PC-3 (cell line): ENCODE measurements around the gene ISCA2. TPM values are rescaled to one million over a fixed set of nuclear protein-coding genes. Genes with fewer than 3 reads are reported as not detected.

Source experiments
- ATAC-seq: fragments of 200-7000 bp; cut with Tn5 transposase; 2 replicates; pipeline ENCODE4 v1.9.1; 2020; ENCODE audit warnings: mild to moderate bottlenecking, moderate library complexity
- BruUV-seq: library from RNA; stranded (reverse); fragments of 400-500 nt; replicated peaks from 2 replicates; lab custom pipeline; 2021; lab: Mats Ljungman, UMichigan
- CTCF ChIA-PET: fragments of 300-600 bp; sonication (Branson Sonifier 250); formaldehyde crosslinking; loops from one replicate; lab custom pipeline; 2022; ENCODE audit warnings: antibody characterized with exemption; lab: Charles Lee
- POLR2A ChIA-PET: fragments of 300-600 bp; sonication (Branson Sonifier 250); formaldehyde crosslinking; loops from one replicate; lab custom pipeline; 2022; ENCODE audit warnings: antibody characterized with exemption; ENCODE audit not compliant: unreplicated experiment; lab: Charles Lee
- DNase-seq: peaks from one replicate; pipeline ENCODE4 v3.0.0-alpha.2; 2015
- H2AFZ ChIP-seq: fragments of 300-600 bp; sonication (generic); 2 replicates; pipeline ENCODE4 v1.6.0; 2016; ENCODE audit warnings: antibody characterized with exemption, low read length
- H3F3A ChIP-seq: fragments of 300-600 bp; sonication (generic); one replicate; pipeline ENCODE4 v1.6.0; 2017; ENCODE audit warnings: antibody characterized with exemption, low read length, control low read depth, mild to moderate bottlenecking; ENCODE audit not compliant: unreplicated experiment
- H3K27ac ChIP-seq: fragments of 300-600 bp; sonication (generic); 2 replicates; pipeline ENCODE4 v1.5.1; 2016; ENCODE audit warnings: mild to moderate bottlenecking, low read length
- H3K27me3 ChIP-seq: fragments of 300-600 bp; sonication (generic); 2 replicates; pipeline ENCODE4 v1.6.1; 2016; ENCODE audit warnings: low read length, mixed read lengths
- H3K36me3 ChIP-seq: fragments of 300-600 bp; sonication (generic); 2 replicates; pipeline ENCODE4 v1.6.1; 2016; ENCODE audit warnings: low read depth, mixed run types, low read length, mixed read lengths
- H3K4me1 ChIP-seq: fragments of 300-600 bp; sonication (generic); 2 replicates; pipeline ENCODE4 v1.5.1; 2016; ENCODE audit warnings: low read length; ENCODE audit not compliant: insufficient read depth
- H3K4me2 ChIP-seq: fragments of 300-600 bp; sonication (generic); 2 replicates; pipeline ENCODE4 v1.6.0; 2016; ENCODE audit warnings: low read length
- H3K4me3 ChIP-seq: fragments of 300-600 bp; sonication (generic); 2 replicates; pipeline ENCODE4 v1.5.1; 2016; ENCODE audit warnings: mild to moderate bottlenecking, low read length, mixed read lengths
- H3K79me2 ChIP-seq: fragments of 300-600 bp; sonication (generic); 2 replicates; pipeline ENCODE4 v1.6.1; 2017; ENCODE audit warnings: low read length, mixed read lengths
- H3K9ac ChIP-seq: fragments of 300-600 bp; sonication (generic); 2 replicates; pipeline ENCODE4 v1.6.0; 2016; ENCODE audit warnings: mild to moderate bottlenecking, low read length
- H3K9me2 ChIP-seq: fragments of 300-600 bp; sonication (generic); replicated peaks from 2 replicates; pipeline ENCODE4 v1.6.1; 2016; ENCODE audit warnings: mixed run types, low read length, mixed read lengths
- H3K9me3 ChIP-seq: fragments of 300-600 bp; sonication (generic); 2 replicates; pipeline ENCODE4 v1.6.1; 2016; ENCODE audit warnings: low read length, mixed read lengths
- H4K20me1 ChIP-seq: fragments of 300-600 bp; sonication (generic); 2 replicates; pipeline ENCODE4 v1.6.1; 2016; ENCODE audit warnings: low read length, mixed read lengths
- CTCF ChIP-seq: fragments of 300-600 bp; sonication (generic); conservative IDR thresholded peaks from 2 replicates; pipeline ENCODE4 v1.5.1; 2017; ENCODE audit warnings: antibody characterized with exemption, low read depth, mild to moderate bottlenecking, low read length
- EZH2 ChIP-seq: fragments of 300-600 bp; sonication (generic); IDR thresholded peaks from one replicate; pipeline ENCODE4 v1.6.1; 2017; ENCODE audit warnings: antibody characterized with exemption, mild to moderate bottlenecking, low read length; ENCODE audit not compliant: unreplicated experiment
- EZH2phosphoT487 ChIP-seq: fragments of 300-600 bp; sonication (generic); IDR thresholded peaks from 2 replicates; pipeline ENCODE4 v1.6.1; 2018; ENCODE audit warnings: mild to moderate bottlenecking, antibody characterized with exemption, low read length, borderline replicate concordance
- intact Hi-C: fragments of 100-400 bp; cut with micrococcal nuclease; formaldehyde crosslinking; loops from 2 replicates; pipeline ENCODE4 v1.9.0; 2023
- total RNA-seq: library from RNA; depleted of rRNA; stranded (reverse); fragments of >200 nt; gene quantifications from 2 replicates; pipeline ENCODE4 v1.2.3, GENCODE V29; 2014

Gene ISCA2
- total RNA-seq, 1 experiment from 2014 or later, result 30.1 TPM

- intact Hi-C loops, result no loop called here
- Histone ChIP-seq H3K79me2 (no peaks in the 10 kb centered on the region), H3K4me1 (peaks cover 15% of the 10 kb centered on the region), H2AFZ (no peak overlapping the region), H4K20me1 (no peaks in the 10 kb centered on the region), H3K36me3 (no peaks in the 10 kb centered on the region), H3K9ac (peak overlapping the region; percentile 71), H3K9me3 (no peaks in the 10 kb centered on the region), H3K27me3 (no peaks in the 10 kb centered on the region), H3K4me3 (no peak overlapping the region), H3K27ac (peak overlapping the region; percentile 87), H3K9me2 (no peaks in the 10 kb centered on the region), H3K4me2 (peak overlapping the region; percentile 66), H3F3A (no peaks in the 10 kb centered on the region)
- no TSS peak for BruUV-seq
- ChIA-PET POLR2A (no interaction called here), CTCF (no interaction called here)
- no peak for TF ChIP-seq EZH2
- no peak for TF ChIP-seq EZH2phosphoT487
- no peak for TF ChIP-seq CTCF
- ATAC-seq (no peak), DNase-seq (no peak)
Observed at GRCh38 chr14:74510223-74510931, 16.8 kb downstream of the ISCA2 start.

GRCh38 chr14:74510959-74511409, 17.4 kb downstream of the ISCA2 start:
- Histone ChIP-seq H4K20me1 (no peaks in the 10 kb centered on the region), H3K4me3 (no peak overlapping the region), H3K9me3 (no peaks in the 10 kb centered on the region), H3K9me2 (no peaks in the 10 kb centered on the region), H3K4me1 (peaks cover 15% of the 10 kb centered on the region), H3K36me3 (no peaks in the 10 kb centered on the region), H3K79me2 (no peaks in the 10 kb centered on the region), H3K9ac (peak overlapping the region; percentile 71), H3K27me3 (no peaks in the 10 kb centered on the region), H3K4me2 (peak overlapping the region; percentile 66), H3F3A (no peaks in the 10 kb centered on the region), H2AFZ (0 out of 2 replicates have a peak overlapping the region, but pooled peaks have one; percentile 29), H3K27ac (peak overlapping the region; percentile 87)
- DNase-seq (peak; percentile 70), ATAC-seq (peak; percentile 78)
- CTCF ChIA-PET, result no interaction called here
- TF ChIP-seq CTCF (no peak), EZH2 (no peak), EZH2phosphoT487 (no peak)
- POLR2A ChIA-PET, result no interaction called here
- intact Hi-C loops, result no loop called here
- no TSS peak for BruUV-seq
